Forelimb muscle (tissue), 1 donor: ENCODE measurements around the gene EI24. TPM values are rescaled to one million over a fixed set of nuclear protein-coding genes. Genes with fewer than 3 reads are reported as not detected.

Experiments
- DNase-seq: peaks from one replicate; pipeline ENCODE4 v3.0.0-alpha.2; 2013; ENCODE audit warnings: low read depth
- polyA plus RNA-seq: library from polyadenylated mRNA; unstranded; fragments of 120-200 nt; gene quantifications from one replicate; pipeline ENCODE4 v1.2.1, GENCODE V29; 2013; ENCODE audit not compliant: insufficient read length

Gene EI24
- polyA plus RNA-seq, 1 donor, result 73.5 TPM

DNA sequence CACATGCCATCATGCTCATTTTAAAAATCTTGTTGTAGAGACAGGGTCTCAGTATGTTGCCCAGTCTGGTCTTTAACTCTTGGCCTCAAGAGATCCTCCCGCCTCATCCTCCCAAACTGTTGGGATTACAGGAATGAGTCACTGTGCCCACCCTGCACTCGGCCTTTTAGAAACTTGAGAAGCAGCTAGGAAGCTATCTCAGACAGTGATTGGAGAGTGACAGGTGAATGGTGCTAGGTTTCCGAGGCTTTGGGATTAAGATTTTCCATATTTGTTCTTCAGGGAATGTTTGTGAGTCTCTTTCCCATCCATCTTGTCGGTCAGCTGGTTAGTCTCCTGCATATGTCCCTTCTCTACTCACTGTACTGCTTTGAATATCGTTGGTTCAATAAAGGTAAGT is 10.5 kb downstream of the EI24 start:
- DNase-seq, result no peak

DNA sequence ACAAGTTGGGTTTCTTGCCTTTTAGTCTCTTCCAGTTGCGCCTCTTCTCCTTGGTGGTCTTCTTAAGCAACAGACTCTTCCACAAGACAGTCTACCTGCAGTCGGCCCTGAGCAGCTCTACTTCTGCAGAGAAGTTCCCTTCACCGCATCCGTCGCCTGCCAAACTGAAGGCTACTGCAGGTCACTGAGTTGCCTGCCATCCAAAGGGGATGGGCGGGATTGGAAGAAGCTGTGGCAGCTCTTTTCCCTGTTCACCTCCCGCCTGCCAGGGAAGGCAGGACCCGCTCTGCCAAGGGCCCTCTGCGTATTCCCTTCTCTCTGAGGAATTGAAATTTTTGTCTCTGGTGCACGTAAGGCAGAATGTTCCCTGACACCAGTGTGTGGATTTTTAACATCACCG is 14.2 kb downstream of the EI24 start:
- DNase-seq, result no peak

- DNase-seq, result no peak
Measured at GRCh38 chr11:125585487-125585886, 16.2 kb downstream of the EI24 start.

DNA sequence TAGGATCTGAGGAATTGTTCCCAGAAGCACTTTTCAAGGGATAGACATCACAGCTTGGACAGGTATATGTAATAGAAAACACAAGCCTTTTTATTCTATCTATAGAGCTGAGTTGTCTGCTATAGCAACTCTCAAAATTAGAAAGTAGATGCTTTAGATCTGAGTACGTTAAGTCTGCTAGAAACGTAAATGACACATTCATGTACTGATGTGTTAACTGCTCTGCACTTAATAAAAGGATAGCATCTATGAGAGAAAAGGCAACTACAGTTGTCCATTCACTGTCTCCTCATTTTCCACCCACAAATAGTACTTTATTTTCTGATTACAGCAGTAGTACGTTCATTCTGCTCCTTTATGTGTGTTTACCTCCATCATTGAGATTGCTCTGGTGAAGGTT is 17.3 kb downstream of the EI24 start:
- no peak for DNase-seq

DNA sequence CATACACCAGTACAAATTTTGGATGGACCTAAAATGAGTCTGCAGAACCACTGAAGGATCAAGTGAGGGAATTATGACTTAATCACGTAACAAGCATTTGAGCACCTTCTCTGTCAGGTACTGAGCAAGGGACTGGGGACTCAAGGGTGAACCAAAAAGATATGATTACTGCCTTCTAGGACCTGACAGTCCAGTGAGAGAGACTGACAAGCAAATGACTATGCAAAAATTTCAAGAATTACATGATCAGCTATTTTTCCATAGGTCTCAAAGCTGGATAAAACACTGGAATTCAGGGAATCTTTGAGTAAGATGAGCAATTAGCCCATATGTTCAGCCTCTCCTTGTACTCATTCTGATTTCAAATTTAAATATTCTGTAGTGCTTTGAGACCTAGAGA is 18.2 kb downstream of the EI24 start:
- no peak for DNase-seq

GRCh38 chr11:125588505-125588904 is 19.2 kb downstream of the EI24 start:
- no peak for DNase-seq

DNA sequence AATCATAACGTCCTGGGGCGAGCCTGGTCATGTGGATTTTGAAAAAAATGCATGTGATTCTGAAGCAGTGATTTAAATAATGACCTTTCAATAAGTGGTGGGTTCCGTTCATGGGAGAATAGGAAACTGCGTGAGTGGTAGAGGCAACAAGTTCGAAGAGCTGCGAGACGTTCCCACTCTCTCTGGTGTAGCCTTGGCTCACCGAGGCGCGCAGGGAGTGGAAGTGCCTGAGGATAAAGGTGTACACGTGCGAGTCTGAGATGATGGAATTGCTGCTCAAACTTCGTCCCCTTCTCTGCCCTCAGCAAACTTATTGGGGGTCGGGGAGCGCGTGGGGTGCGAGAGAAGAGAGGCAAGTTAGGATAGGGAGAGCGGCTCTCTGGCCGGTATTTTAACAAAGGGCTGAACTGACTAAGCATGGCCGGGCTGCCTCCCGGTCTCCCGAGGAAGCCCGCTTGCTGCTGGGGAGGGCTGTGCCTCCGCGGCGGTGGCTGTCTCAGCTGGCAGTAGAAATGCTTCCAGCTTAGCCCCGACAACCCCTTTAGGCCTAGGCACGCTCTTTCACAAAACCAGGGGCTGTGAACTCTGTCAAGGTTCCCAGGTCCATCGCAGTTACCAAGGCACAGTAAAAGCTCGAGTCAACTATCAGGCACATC is 22.5 kb downstream of the EI24 start:
- DNase-seq, result no peak

DNA sequence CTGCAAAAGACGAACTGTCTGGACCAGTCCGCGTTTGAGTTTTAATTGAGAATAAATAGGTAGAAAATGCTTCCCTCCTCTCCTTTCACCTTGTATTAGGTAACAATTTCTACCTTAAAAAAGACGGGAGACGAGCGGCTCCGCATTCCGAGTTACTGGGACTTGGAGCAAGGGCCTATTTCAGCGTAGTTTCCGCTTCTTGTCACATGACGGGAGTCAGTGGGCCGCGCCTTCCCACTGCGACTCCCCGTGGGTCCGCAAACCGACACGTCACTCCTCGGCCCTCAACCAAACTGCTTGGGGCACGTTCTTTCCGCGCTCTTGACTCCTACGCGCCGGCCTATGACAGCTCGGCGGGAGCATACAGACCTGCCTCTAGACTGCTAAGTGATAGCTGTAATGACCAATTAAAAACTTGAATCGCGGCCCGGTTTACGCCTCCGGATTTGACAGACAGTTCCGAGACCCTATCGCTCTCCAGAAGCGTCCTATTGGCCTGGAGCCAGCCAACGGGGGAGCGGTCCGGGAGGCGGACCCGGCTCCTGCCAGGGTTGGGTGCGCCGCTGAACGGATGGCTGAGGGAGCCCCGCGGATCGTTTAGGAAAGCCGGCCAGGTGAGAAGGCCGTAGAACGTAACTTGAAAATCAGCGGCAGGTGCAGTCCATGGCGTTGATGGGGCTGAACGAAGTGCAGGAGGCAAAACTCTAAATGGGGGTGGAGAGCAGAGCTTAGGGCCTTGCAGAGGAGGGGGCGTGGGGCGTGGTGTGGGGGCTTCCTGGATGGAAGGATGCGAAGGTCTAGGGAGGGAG is 23.2 kb downstream of the EI24 start, which contains the start of gene STT3A:
Gene STT3A (plus strand): TSS at position 548 of the 809 bp plus-strand sequence. CDS start 3,064 bp downstream, outside the sequence.
- peak; percentile 99 for DNase-seq

- DNase-seq, result no peak
Measured at GRCh38 chr11:125593114-125593820, 24.0 kb downstream of the EI24 start.

DNA sequence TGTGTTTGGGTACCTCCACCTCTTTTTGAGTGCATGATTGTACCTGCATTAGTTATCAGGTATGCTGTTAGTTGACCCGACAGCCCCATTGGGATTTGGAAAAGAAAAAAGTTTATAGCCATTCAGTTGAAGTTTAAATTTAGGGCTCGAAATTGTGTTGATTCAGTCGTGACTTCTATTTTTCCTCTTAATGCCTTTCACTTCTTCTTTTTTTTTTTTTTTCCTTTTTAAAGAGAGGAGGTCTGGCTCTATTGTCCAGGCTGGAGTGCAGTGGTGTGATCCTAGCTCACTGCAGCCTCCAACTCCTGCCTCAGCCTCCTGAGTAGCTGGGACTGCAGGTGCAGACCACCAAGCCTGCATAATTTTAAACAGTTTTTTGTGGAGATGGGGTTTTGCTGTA is 25.7 kb downstream of the EI24 start:
- no peak for DNase-seq

GRCh38 chr11:125600663-125601062 is 31.4 kb downstream of the EI24 start:
- no peak for DNase-seq

DNA sequence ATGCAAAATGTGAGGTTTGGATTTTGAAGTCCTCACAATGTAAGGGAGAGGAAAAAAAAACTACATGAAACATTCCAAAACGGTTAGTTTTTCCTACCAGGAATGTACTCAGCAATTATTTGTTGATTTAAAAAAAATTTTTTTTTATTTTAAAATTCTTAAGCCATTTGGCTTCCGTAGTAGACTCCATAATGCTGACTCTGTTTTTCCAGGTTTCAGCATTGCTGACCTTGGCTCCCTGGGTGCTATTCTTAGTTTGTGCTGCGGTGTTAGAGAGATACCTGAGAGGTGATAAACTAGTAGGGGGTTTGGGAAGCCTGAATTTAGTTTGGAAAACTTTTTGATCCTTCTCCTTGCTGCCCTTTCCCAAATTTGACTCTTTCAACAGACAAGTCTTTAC is 33.9 kb downstream of the EI24 start:
- no peak for DNase-seq

DNA sequence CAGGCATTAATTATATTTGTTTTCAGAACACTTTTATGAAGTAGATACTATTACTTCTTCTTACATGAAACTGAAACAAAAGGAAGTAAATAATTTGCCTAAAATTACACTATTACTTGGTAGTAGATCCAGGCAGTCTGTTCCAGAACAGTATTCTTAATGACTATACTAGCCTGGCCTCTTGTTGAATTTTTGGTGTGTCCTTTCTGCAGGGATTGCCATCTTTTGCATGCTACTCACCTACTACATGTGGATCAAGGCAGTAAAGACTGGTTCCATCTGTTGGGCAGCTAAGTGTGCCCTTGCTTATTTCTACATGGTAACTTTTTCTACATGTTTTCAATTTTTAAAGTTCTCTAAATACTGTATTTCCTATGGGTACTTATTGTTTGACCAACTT is 36.1 kb downstream of the EI24 start:
- no peak for DNase-seq

DNA sequence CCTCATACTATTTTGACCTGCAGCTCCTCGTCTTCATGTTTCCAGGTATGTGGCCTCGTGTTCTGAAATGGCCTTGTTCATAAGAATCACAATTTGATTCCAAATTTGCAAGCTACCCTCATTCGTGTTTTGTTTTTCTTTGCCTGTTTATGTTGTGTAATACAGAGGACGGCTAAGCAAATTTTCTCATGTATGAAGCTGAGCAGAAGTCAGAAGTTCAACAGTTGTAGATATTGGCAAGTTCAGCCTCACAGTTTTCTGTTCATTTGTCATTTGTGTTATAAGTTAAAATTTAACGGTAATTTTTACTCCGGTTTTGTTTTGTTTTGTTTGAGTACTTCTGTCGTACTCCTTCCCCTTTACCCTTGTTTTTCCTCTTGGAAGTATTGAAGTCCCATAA is 40.3 kb downstream of the EI24 start:
- no peak for DNase-seq

GRCh38 chr11:125618383-125618782 is 49.1 kb downstream of the EI24 start:
- no peak for DNase-seq

DNA sequence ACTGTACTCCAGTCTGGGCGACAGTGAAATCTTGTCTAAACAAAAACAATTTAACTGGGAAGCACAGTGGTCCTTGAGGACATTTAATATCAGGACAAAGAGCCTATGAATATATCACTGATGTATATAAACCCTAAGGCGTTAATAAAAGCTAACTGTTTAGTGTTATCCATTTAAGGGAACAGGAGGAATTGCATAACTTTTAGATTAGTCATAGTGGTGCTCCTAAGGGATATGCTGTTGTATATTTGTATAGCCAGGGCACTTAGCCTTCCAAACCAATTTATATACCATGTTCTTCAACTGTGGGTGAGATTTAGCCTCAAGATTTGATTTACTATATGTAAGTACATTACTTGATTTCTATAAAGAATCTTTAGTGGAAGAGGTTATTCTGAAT is 52.7 kb downstream of the EI24 start:
- no peak for DNase-seq

- no peak for DNase-seq
Measured at GRCh38 chr11:125623064-125623463, 53.8 kb downstream of the EI24 start.

DNA sequence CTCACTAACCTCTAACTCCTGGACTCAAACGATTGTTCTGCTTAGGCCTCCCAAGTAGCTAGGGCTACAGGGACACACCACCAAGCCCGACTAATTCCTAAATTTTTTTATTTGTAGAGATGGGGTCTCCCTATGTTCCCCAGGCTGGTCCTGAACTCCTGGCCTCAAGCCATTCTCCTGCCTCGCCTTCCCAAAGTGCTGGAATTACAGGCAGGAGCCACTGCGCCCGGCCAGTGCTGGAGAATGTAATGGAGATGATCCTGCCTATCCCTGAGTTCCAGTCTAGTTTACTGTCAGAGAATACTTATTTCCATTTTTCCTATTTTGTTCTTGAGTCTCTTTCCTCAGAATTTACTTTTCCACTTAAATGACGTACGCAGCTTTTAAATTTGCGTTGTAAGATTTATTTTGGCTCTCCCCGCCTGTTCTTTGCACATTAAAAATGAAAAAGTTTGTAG is 55.5 kb downstream of the EI24 start, which contains the start of gene CHEK1:
Gene CHEK1 (plus strand): TSS at position 408 of the 458 bp plus-strand sequence. CDS start 1,606 bp downstream, outside the sequence.
- no peak for DNase-seq

GRCh38 chr11:125625225-125625629 is 56.0 kb downstream of the EI24 start:
- no peak for DNase-seq

DNA sequence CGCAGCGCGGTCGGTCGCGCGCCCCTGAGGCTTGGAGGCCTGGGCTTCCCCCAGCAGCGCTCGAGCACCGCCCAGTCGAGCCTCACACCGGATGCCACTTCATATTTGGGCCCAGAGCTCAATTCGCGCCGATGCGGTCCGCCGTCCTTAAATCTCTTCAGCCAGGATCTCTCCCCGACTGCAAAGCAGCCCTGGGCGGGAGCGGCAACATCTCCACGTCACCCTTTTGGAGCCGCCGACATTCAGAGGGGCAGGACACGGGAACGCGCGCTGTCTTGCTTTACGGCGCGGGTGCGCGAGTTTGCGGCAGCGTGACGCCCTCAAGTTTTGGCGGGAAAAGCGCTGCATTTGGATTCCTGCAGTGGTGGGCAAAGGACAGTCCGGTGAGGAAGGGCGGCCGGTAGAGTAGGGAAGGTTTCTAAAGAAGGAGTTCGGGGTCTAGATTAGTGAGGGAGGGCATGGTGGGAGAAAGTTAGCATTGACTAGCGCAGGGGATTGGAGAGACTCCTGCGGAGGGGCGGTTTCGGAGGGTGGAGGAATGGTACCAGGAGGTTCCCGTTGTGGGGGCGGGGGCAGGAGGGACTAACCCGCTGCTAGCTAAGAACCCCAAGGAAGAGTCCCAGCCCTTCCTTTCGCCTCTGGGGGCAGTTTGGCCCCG is 56.5 kb downstream of the EI24 start:
- DNase-seq, result peak; percentile 71

DNA sequence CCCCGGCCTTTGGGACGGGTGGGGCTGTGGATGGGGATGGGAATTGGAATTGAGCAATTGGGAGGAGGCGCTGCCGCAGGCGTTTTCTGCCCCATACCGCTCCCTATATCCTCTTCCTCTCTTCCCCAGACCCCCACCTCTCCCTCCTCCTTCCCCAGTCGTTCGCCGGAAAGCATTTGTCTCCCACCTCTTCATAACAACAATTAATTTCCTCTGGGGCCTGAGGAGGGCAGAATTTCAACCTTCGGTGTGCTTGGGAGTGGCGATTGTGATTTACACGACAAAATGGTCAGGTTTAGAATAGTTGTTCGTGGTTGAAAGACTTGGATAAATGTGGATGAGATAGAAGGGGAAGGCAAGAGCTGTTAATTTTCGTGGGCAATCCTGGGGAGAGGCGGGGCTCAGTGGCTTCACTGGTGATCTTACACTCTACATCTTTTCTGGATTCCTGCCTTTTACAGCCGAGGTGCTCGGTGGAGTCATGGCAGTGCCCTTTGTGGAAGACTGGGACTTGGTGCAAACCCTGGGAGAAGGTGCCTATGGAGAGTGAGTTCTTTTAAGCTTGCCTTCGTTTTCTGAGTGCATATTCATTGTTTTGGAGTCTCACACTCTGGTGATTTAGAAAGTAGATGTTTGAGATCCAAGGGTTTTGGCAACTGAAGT is 57.1 kb downstream of the EI24 start:
- no peak for DNase-seq
